A549 (cell line): ENCODE data around the gene WTAP. TPM values are rescaled to one million over a fixed set of nuclear protein-coding genes. Genes with fewer than 3 reads are reported as not detected.

ENCODE experiments used
- ATAC-seq, 2 experiments: fragments of 200-7000 bp in 1 of 2; fragments of >200 bp in 1 of 2; cut with Nextera tagmentation in 1 of 2; cut with Tn5 transposase in 1 of 2; 3 replicates each; pipeline versions ENCODE4 v1.8.0 to v1.9.1; 2018 to 2020; ENCODE audit warnings: mild to moderate bottlenecking in 1 of 2, moderate library complexity in 1 of 2
- CTCF ChIA-PET: fragments of 300-600 bp; sonication (Branson Sonifier 250); formaldehyde crosslinking; extraction: SDS; loops from one replicate; lab custom pipeline; 2021; ENCODE audit warnings: antibody characterized with exemption, inconsistent platforms; lab: Yijun Ruan, JAX
- POLR2A ChIA-PET: fragments of 350-600 bp; formaldehyde crosslinking; extraction: SDS; loops from one replicate; lab custom pipeline; 2021; ENCODE audit warnings: antibody characterized with exemption, inconsistent platforms; lab: Yijun Ruan, JAX
- DNase-seq, 2 experiments: peaks; one replicate each; pipeline versions ENCODE4 v3.0.0 to v3.0.0-alpha.2; 2011 to 2016; ENCODE audit warnings: low read depth in 1 of 2, low spot score in 1 of 2
- FAIRE-seq: peaks from 2 replicates; lab custom pipeline; 2011; peaks lifted over from hg19 to GRCh38; lab: Jason Lieb, UNC
- H3K27ac ChIP-seq, 2 experiments: fragments of >200 bp; sonication (Bioruptor Twin); formaldehyde crosslinking; 3 replicates each; pipeline ENCODE4 v1.5.1; 2016 to 2017
- H3K4me1 ChIP-seq: fragments of >200 bp; sonication (Bioruptor Twin); formaldehyde crosslinking; 3 replicates; pipeline ENCODE4 v1.6.1; 2016
- H3K4me2 ChIP-seq: fragments of >200 bp; sonication (Bioruptor Twin); formaldehyde crosslinking; 3 replicates; pipeline ENCODE4 v1.6.1; 2016
- H3K4me3 ChIP-seq: fragments of >200 bp; sonication (Bioruptor Twin); formaldehyde crosslinking; 3 replicates; pipeline ENCODE4 v1.5.1; 2016
- H3K9me3 ChIP-seq: fragments of >200 bp; sonication (Bioruptor Twin); formaldehyde crosslinking; 3 replicates; pipeline ENCODE4 v1.6.1; 2016
- ATOH8 ChIP-seq: fragments of 250-450 bp; sonication (Bioruptor Pico); IDR thresholded peaks from 2 replicates; pipeline ENCODE4 v1.5.0; 2020; ENCODE audit warnings: low read depth, mild to moderate bottlenecking, moderate library complexity
- BCL3 ChIP-seq: fragments of >200 bp; sonication (Bioruptor Twin); formaldehyde crosslinking; IDR thresholded peaks from 3 replicates; pipeline ENCODE4 v1.6.1; 2016
- BHLHE40 ChIP-seq: IDR thresholded peaks from 2 replicates; pipeline ENCODE4 v1.6.1; 2012; ENCODE audit warnings: low read depth, low read length, inconsistent platforms
- CBX8 ChIP-seq: fragments of 200-600 bp; sonication (generic); IDR thresholded peaks from 2 replicates; pipeline ENCODE4 v1.6.1; 2016
- CEBPB ChIP-seq, 2 experiments: fragments of >200 bp in 1 of 2; sonication (Bioruptor Twin) in 1 of 2; formaldehyde crosslinking in 1 of 2; IDR thresholded peaks; 2 replicates each; pipeline ENCODE4 v1.6.1; 2012 to 2016
- CHD2 ChIP-seq: fragments of 150-350 bp; IDR thresholded peaks from 2 replicates; pipeline ENCODE4 v1.6.1; 2014; ENCODE audit warnings: low read length; ENCODE audit not compliant: partially characterized antibody
- CTCF ChIP-seq: fragments of >200 bp; sonication (Bioruptor Twin); formaldehyde crosslinking; IDR thresholded peaks from 3 replicates; pipeline ENCODE4 v1.5.1; 2016
- E2F6 ChIP-seq: IDR thresholded peaks from 2 replicates; pipeline ENCODE4 v1.6.1; 2012; ENCODE audit warnings: low read depth, borderline replicate concordance
- EHMT2 ChIP-seq: fragments of 200-600 bp; sonication (generic); IDR thresholded peaks from 2 replicates; pipeline ENCODE4 v1.6.1; 2016; ENCODE audit warnings: antibody characterized with exemption, low read depth, mild to moderate bottlenecking, moderate library complexity
- FOXS1 ChIP-seq: fragments of 250-450 bp; sonication (Bioruptor Pico); IDR thresholded peaks from 2 replicates; pipeline ENCODE4 v1.5.0; 2020; ENCODE audit warnings: mild to moderate bottlenecking, moderate library complexity
- HEYL ChIP-seq: fragments of 250-450 bp; sonication (Bioruptor Pico); IDR thresholded peaks from 2 replicates; pipeline ENCODE4 v1.8.0; 2021; ENCODE audit warnings: mild to moderate bottlenecking, moderate library complexity
- HOXB13 ChIP-seq: fragments of 250-450 bp; sonication (Bioruptor Pico); IDR thresholded peaks from 2 replicates; pipeline ENCODE4 v1.5.0; 2020; ENCODE audit warnings: low read depth, mild to moderate bottlenecking, moderate library complexity
- JUN ChIP-seq, 2 experiments: fragments of >200 bp; sonication (Bioruptor Twin); formaldehyde crosslinking; IDR thresholded peaks; 2 replicates in 1 of 2; 3 replicates in 1 of 2; pipeline ENCODE4 v1.6.1; 2016 to 2017
- KDM1A ChIP-seq: fragments of 200-600 bp; sonication (generic); IDR thresholded peaks from 2 replicates; pipeline ENCODE4 v1.6.1; 2016; ENCODE audit warnings: low read depth, mild to moderate bottlenecking
- KDM5A ChIP-seq: fragments of 200-600 bp; sonication (generic); IDR thresholded peaks from 2 replicates; pipeline ENCODE4 v1.6.1; 2016; ENCODE audit warnings: antibody characterized with exemption, mild to moderate bottlenecking
- MAFK ChIP-seq: fragments of 450-650 bp; IDR thresholded peaks from 2 replicates; pipeline ENCODE4 v1.6.1; 2014; ENCODE audit not compliant: partially characterized antibody
- MAX ChIP-seq: IDR thresholded peaks from 2 replicates; pipeline ENCODE4 v1.6.1; 2012
- NFE2L2 ChIP-seq: fragments of 150-350 bp; conservative IDR thresholded peaks from 2 replicates; pipeline ENCODE4 v1.6.1; 2014; ENCODE audit warnings: low read length
- PHF8 ChIP-seq: fragments of 200-600 bp; sonication (generic); IDR thresholded peaks from 2 replicates; pipeline ENCODE4 v1.6.1; 2016; ENCODE audit warnings: low read depth, mild to moderate bottlenecking, antibody characterized with exemption, moderate library complexity, borderline replicate concordance
- POLR2A ChIP-seq: IDR thresholded peaks from 2 replicates; pipeline ENCODE4 v1.6.1; 2012; ENCODE audit warnings: mild to moderate bottlenecking, low read length
- SREBF2 ChIP-seq: fragments of 450-650 bp; IDR thresholded peaks from 2 replicates; pipeline ENCODE4 v1.6.1; 2014; ENCODE audit warnings: mild to moderate bottlenecking, moderate library complexity
- TP53 ChIP-seq: fragments of 250-450 bp; sonication (Bioruptor Pico); IDR thresholded peaks from 2 replicates; pipeline ENCODE4 v1.5.0; 2021; ENCODE audit warnings: mild to moderate bottlenecking, moderate library complexity
- ZC3H11A ChIP-seq: fragments of 450-650 bp; IDR thresholded peaks from 2 replicates; pipeline ENCODE4 v1.6.1; 2014; ENCODE audit warnings: antibody characterized with exemption, mild to moderate bottlenecking
- ZSCAN20 ChIP-seq: fragments of 250-450 bp; sonication (Bioruptor Pico); IDR thresholded peaks from 2 replicates; pipeline ENCODE4 v1.8.0; 2022; ENCODE audit warnings: mild to moderate bottlenecking, moderate library complexity
- WGBS: methylation state at CpG from one replicate; pipeline ENCODE4 v1.1.6; 2017; ENCODE audit errors: missing lambda C conversion rate; 5-methylcytosine and 5-hydroxymethylcytosine counted together
- polyA plus RNA-seq, 4 experiments: library from polyadenylated mRNA; depleted of rRNA in 3 of 4; stranded (reverse); fragments of >200 nt; fragmentation: RNase III in 1 of 4; extraction: RNeasy Plus Mini Kit Qiagen cat#74134 plus additional on column Dnase treatment in 1 of 4; gene quantifications; 2 replicates in 3 of 4; 3 replicates in 1 of 4; pipeline ENCODE4 v1.2.3, GENCODE V29; 2011 to 2017
- TF ChIP-seq, protein P1 (sequence below): IDR thresholded peaks from 2 replicates; pipeline ENCODE4 v1.6.1; 2012
- TF ChIP-seq, protein P2 (sequence below): fragments of >200 bp; sonication (Bioruptor Twin); formaldehyde crosslinking; IDR thresholded peaks from 2 replicates; pipeline ENCODE4 v1.6.1; 2016

The WTAP gene
- polyA plus RNA-seq, 2 of the 4 experiments (the other 2 are of a cell fraction), result 42.4 to 53.2 TPM

GRCh38 chr6:159790149-159790955 is 63.0 kb downstream of the WTAP start, which contains the start of gene MRPL18:
MRPL18 (plus strand) TSS chr6:159790467; CDS start chr6:159790588, 121 bp downstream.
- WGBS, result 1% methylated on average over 33 of the region's 56 CpGs
- Histone ChIP-seq H3K27ac (peak within 1 kb of the TSS; percentile 95 to 99), H3K9me3 (no peaks in the 10 kb centered on the region), H3K4me2 (peak within 1 kb of the TSS; percentile 96), H3K4me1 (peaks cover 42% of the 10 kb centered on the region), H3K4me3 (peak within 1 kb of the TSS; percentile 92)
- no peak for TF ChIP-seq FOXS1 (CRISPR knock-in tag)
- TF ChIP-seq, protein P1, sequence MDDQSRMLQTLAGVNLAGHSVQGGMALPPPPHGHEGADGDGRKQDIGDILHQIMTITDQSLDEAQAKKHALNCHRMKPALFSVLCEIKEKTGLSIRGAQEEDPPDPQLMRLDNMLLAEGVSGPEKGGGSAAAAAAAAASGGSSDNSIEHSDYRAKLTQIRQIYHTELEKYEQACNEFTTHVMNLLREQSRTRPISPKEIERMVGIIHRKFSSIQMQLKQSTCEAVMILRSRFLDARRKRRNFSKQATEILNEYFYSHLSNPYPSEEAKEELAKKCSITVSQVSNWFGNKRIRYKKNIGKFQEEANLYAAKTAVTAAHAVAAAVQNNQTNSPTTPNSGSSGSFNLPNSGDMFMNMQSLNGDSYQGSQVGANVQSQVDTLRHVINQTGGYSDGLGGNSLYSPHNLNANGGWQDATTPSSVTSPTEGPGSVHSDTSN, result peak; percentile 89
- TF ChIP-seq E2F6, result no peak
- no peak for TF ChIP-seq ATOH8 (CRISPR knock-in tag)
- TF ChIP-seq CBX8, result no peak
- TF ChIP-seq HOXB13 (CRISPR knock-in tag), result no peak
- TF ChIP-seq HEYL (CRISPR knock-in tag), result no peak
- peak; percentile 44 for TF ChIP-seq POLR2A
- TF ChIP-seq MAFK, result no peak
- no peak for TF ChIP-seq KDM1A
- 0 out of 5 replicates have a peak, but pooled peaks of 1 of the 2 experiments have one; percentile 31 for TF ChIP-seq JUN (IDR thresholded peaks at IDR 0.05)
- peak in 1 of 2 experiments; percentile 68; a peak in 2 of 4 replicates for TF ChIP-seq CEBPB (IDR thresholded peaks at IDR 0.05)
- no peak for TF ChIP-seq ZSCAN20
- TF ChIP-seq TP53 (CRISPR knock-in tag), result no peak
- TF ChIP-seq ZC3H11A, result no peak
- TF ChIP-seq SREBF2, result no peak
- TF ChIP-seq BCL3, result peak; percentile 29; the same call in 1 of the 3 replicates
- TF ChIP-seq MAX, result peak; percentile 49
- no peak for TF ChIP-seq CHD2
- no peak for TF ChIP-seq BHLHE40
- peak; percentile 61 for TF ChIP-seq KDM5A
- TF ChIP-seq NFE2L2, result no peak
- no peak for TF ChIP-seq EHMT2
- no peak for TF ChIP-seq CTCF
- TF ChIP-seq, protein P2, sequence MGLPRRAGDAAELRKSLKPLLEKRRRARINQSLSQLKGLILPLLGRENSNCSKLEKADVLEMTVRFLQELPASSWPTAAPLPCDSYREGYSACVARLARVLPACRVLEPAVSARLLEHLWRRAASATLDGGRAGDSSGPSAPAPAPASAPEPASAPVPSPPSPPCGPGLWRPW, result no peak
- peak; percentile 54; the same call in 1 of the 2 replicates for TF ChIP-seq PHF8
- DNase-seq (peak; percentile 81 to 98), ATAC-seq (peak; percentile 93 to 94), FAIRE-seq (no peak)
- ChIA-PET CTCF (interaction anchor here (1.2 to 1.3 kb wide), 2 partner anchors 16 to 100 kb away, joined by 4 read pairs; no protein-coding TSS in a partner anchor), POLR2A (interaction anchor here (0.8 to 2.9 kb wide), 9 partner anchors 11 to 98 kb away, joined by 3 to 15 read pairs (median 5); partner anchors contain the start of genes ACAT2, SOD2 and WTAP)
